Measurements from ENCODE around the gene HEPN1. TPM values are rescaled to one million over a fixed set of nuclear protein-coding genes. Genes with fewer than 3 reads are reported as not detected.

HEPN1 gene
- total and polyA plus RNA-seq, 10 of the 15 experiments (the other 5 are each of a cell fraction or from before 2014, with no cell fraction given), result not detected

DNA sequence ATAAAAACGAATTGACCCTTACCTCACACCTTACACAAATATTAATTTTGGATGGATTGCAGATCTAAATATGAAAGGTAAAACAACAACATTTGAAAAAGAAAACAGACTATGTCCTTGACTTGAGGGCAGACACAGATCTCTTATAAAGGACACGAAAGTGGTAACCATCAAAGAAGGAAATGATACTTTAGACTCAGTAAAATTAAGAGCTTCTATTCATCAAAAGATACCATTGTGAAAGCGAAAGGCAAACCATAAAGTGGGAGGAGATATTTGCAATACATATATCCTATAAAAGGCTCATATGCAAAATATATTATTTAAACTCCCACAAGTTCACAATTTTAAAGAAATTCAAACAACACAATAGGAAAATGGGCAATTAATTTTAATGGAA, 11.7 kb downstream of the HEPN1 start (continued):
- TF ChIP-seq MTA3 (IDR thresholded peaks at IDR 0.05; ENCODE audit: borderline replicate concordance, low read length), result no peak
- TF ChIP-seq NRF1 (conservative IDR thresholded peaks at IDR 0.05; ENCODE audit: low read depth, low read length), result no peak
- TF ChIP-seq SUPT20H (IDR thresholded peaks at IDR 0.05; ENCODE audit: borderline replicate concordance, control insufficient read depth, low read depth, low read length), result no peak
- peak; percentile 41; the same call in 1 of the 2 replicates for TF ChIP-seq SPI1 (IDR thresholded peaks at IDR 0.05; ENCODE audit: borderline replicate concordance, insufficient read depth, low read depth, low read length)
- TF ChIP-seq SRF (IDR thresholded peaks at IDR 0.05; ENCODE audit: low read depth in 2 of 2, low read length in 2 of 2), result no peak
- no peak for TF ChIP-seq NFYA (IDR thresholded peaks at IDR 0.05; ENCODE audit: borderline replicate concordance, low read depth, low read length)

DNA sequence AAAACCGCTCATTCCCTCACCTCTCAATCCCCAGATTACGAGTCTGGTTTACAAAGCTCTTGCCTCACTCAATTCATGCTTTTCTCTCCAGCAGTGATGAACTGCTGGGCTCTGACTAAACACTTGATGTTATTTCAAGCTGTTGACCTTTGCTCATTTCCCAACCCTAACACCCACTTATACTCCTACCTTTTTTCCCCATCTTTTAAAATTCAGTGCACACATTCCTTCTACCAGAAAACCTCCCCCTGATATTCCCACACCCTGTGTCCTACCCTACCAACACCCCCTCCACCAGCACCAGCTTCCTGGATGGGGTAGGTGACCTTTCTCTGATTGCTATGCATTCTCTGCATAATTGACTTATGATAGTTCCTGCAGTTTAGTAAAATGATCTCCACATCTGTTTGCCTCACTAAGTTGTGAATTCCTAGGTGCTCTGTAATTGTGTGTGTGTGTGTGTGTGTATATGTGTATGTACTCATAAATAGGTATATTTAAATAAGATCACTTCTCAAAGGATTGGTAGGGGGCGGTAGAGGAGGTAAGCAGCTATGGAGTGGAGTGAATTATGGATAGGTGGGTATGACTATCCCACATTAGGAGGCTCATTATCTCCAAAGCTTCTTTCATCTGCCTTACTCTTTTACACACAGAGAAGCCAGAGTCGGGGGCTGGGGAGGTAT, 16.0 kb downstream of the HEPN1 start:
- intact Hi-C loops (cut with micrococcal nuclease; ENCODE audit: unreplicated experiment), result no loop called here
- in situ Hi-C loops (cut with MboI), result no loop called here
- ChIA-PET RAD21 (ENCODE audit: unreplicated experiment) (no interaction called here), POLR2A (interaction anchor here (0.6 kb wide), 1 partner anchor 996 kb away, joined by 4 read pairs; no protein-coding TSS in a partner anchor), SMC1A (ENCODE audit: uncharacterized antibody, unreplicated experiment) (interaction anchor here (0.7 kb wide), 1 partner anchor 45 kb away, joined by 3 read pairs; no protein-coding TSS in a partner anchor), CTCF (no interaction called here)
- Histone ChIP-seq H3K9ac (ENCODE audit: control insufficient read depth, insufficient read depth, low read length) (no peak overlapping the region), H3K27me3 (replicated peaks in 1 of 2; ENCODE audit: control insufficient read depth in 2 of 2, insufficient read depth in 2 of 2, low read length in 1 of 2) (peaks cover 0 to 4% of the 10 kb centered on the region in 2 experiments), H3K4me2 (ENCODE audit: control insufficient read depth, insufficient read depth) (no peak overlapping the region), H3K9me3 (replicated peaks; ENCODE audit: control insufficient read depth, insufficient read depth, low read length) (no peaks in the 10 kb centered on the region; the same call in 2 of the 3 replicates), H3K36me3 (ENCODE audit: control insufficient read depth in 2 of 2, insufficient read depth in 2 of 2, low read length in 1 of 2) (no peaks in the 10 kb centered on the region), H3K4me3 (no peak overlapping the region), H3K27ac (ENCODE audit: control insufficient read depth, insufficient read depth) (no peak overlapping the region), H3K79me2 (ENCODE audit: control insufficient read depth, insufficient read depth, low read length) (no peaks in the 10 kb centered on the region), H3K4me1 (ENCODE audit: control insufficient read depth, insufficient read depth, low read length) (no peaks in the 10 kb centered on the region; the same call in 1 of the 2 replicates), H4K20me1 (ENCODE audit: control insufficient read depth, insufficient read depth) (no peaks in the 10 kb centered on the region), H2AFZ (ENCODE audit: control insufficient read depth, low read depth, low read length) (no peak overlapping the region)
- ATAC-seq (no peak), DNase-seq (ENCODE audit: low read depth, low spot score) (no peak), FAIRE-seq (no peak)
- 21% methylated on average over 4 of the region's 4 CpGs for WGBS (ENCODE audit: insufficient coverage, insufficient replicate concordance, low lambda C conversion rate, missing lambda C conversion rate)
- no TSS peak for BruUV-seq (replicated peaks)
- TF ChIP-seq KDM1A (IDR thresholded peaks at IDR 0.05; ENCODE audit: borderline replicate concordance) (no peak), FOS (IDR thresholded peaks at IDR 0.05; ENCODE audit: borderline replicate concordance, extremely low read depth, insufficient read length) (no peak), SP1 (IDR thresholded peaks at IDR 0.05; ENCODE audit: low read depth, low read length) (no peak), ZZZ3 (IDR thresholded peaks at IDR 0.05; ENCODE audit: control insufficient read depth, insufficient read length, low read depth) (no peak), BRCA1 (IDR thresholded peaks at IDR 0.05; ENCODE audit: low read depth, low read length) (no peak), ETV6 (conservative IDR thresholded peaks at IDR 0.05 in 1 of 2, IDR thresholded peaks at IDR 0.05 in 1 of 2; ENCODE audit: borderline replicate concordance in 1 of 2, low read depth in 1 of 2) (no peak), RBBP5 (conservative IDR thresholded peaks at IDR 0.05) (no peak), TAF1 (IDR thresholded peaks at IDR 0.05; ENCODE audit: borderline replicate concordance, low read depth, low read length) (no peak)
- TF ChIP-seq, protein P1, sequence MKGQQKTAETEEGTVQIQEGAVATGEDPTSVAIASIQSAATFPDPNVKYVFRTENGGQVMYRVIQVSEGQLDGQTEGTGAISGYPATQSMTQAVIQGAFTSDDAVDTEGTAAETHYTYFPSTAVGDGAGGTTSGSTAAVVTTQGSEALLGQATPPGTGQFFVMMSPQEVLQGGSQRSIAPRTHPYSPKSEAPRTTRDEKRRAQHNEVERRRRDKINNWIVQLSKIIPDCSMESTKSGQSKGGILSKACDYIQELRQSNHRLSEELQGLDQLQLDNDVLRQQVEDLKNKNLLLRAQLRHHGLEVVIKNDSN (IDR thresholded peaks at IDR 0.05; ENCODE audit: borderline replicate concordance, extremely low read length, insufficient read depth, low read depth, low read length), result no peak
- TF ChIP-seq, protein P2, sequence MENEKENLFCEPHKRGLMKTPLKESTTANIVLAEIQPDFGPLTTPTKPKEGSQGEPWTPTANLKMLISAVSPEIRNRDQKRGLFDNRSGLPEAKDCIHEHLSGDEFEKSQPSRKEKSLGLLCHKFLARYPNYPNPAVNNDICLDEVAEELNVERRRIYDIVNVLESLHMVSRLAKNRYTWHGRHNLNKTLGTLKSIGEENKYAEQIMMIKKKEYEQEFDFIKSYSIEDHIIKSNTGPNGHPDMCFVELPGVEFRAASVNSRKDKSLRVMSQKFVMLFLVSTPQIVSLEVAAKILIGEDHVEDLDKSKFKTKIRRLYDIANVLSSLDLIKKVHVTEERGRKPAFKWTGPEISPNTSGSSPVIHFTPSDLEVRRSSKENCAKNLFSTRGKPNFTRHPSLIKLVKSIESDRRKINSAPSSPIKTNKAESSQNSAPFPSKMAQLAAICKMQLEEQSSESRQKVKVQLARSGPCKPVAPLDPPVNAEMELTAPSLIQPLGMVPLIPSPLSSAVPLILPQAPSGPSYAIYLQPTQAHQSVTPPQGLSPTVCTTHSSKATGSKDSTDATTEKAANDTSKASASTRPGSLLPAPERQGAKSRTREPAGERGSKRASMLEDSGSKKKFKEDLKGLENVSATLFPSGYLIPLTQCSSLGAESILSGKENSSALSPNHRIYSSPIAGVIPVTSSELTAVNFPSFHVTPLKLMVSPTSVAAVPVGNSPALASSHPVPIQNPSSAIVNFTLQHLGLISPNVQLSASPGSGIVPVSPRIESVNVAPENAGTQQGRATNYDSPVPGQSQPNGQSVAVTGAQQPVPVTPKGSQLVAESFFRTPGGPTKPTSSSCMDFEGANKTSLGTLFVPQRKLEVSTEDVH (IDR thresholded peaks at IDR 0.05; ENCODE audit: low read depth, partially characterized antibody), result no peak

Measured in GM12878 (cell line).